HG03565 (cell line): ENCODE measurements around the gene ZRSR2.
"Not testable (repeated sequence)": the region's sequence is repeated elsewhere in the genome, so short reads cannot be mapped to it uniquely, and the experiment has no call there.

Experiments
- ATAC-seq: cut with Tn5 transposase; IDR thresholded peaks from one replicate; pipeline ENCODE4 v1.9.1; 2021; ENCODE audit warnings: mild to moderate bottlenecking, moderate library complexity; ENCODE audit not compliant: unreplicated experiment

ZRSR2 gene

GRCh38 chrX:15790769-15791290, 546 bp downstream of the ZRSR2 start:
- ATAC-seq: no peak

- no peak for ATAC-seq
Measured at GRCh38 chrX:15797707-15798106, 7.4 kb downstream of the ZRSR2 start.

GRCh38 chrX:15804563-15804962, 14.3 kb downstream of the ZRSR2 start:
- no peak for ATAC-seq

- no peak for ATAC-seq
Measured at GRCh38 chrX:15808254-15808653, 18.0 kb downstream of the ZRSR2 start.

GRCh38 chrX:15812192-15812938, 22.1 kb downstream of the ZRSR2 start:
- no peak for ATAC-seq

GRCh38 chrX:15813416-15813815, 23.1 kb downstream of the ZRSR2 start:
- no peak for ATAC-seq

GRCh38 chrX:15814771-15815365, 24.6 kb downstream of the ZRSR2 start:
- ATAC-seq: no peak

GRCh38 chrX:15815779-15816437, 25.6 kb downstream of the ZRSR2 start:
- no peak for ATAC-seq

GRCh38 chrX:15816438-15816809, 26.1 kb downstream of the ZRSR2 start:
- no peak for ATAC-seq

- no peak for ATAC-seq
Measured at GRCh38 chrX:15816886-15817285, 26.6 kb downstream of the ZRSR2 start.

- ATAC-seq: no peak
Measured at GRCh38 chrX:15820106-15821073, 30.1 kb downstream of the ZRSR2 start.

GRCh38 chrX:15822922-15823321, 32.6 kb downstream of the ZRSR2 start:
- no peak for ATAC-seq

- no peak for ATAC-seq
Measured at GRCh38 chrX:15825936-15826335, 35.7 kb downstream of the ZRSR2 start.

- no peak for ATAC-seq
Measured at GRCh38 chrX:15829217-15829616, 38.9 kb downstream of the ZRSR2 start.

GRCh38 chrX:15831347-15831746, 41.1 kb downstream of the ZRSR2 start:
- not testable (repeated sequence) for ATAC-seq

- no peak for ATAC-seq
Measured at GRCh38 chrX:15834053-15834452, 43.8 kb downstream of the ZRSR2 start.

- ATAC-seq: no peak
Measured at GRCh38 chrX:15834827-15835595, 44.7 kb downstream of the ZRSR2 start.

GRCh38 chrX:15838017-15838416, 47.7 kb downstream of the ZRSR2 start:
- no peak for ATAC-seq

GRCh38 chrX:15841853-15842516, 51.7 kb downstream of the ZRSR2 start:
- no peak for ATAC-seq

GRCh38 chrX:15843960-15844359, 53.7 kb downstream of the ZRSR2 start:
- ATAC-seq: no peak
